Naive B cell (primary cell): ENCODE results near the gene RGS1. TPM values are rescaled to one million over a fixed set of nuclear protein-coding genes. Genes with fewer than 3 reads are reported as not detected.
A peak's percentile ranks its signal among the peaks of the same experiment; 100 is the strongest.

Source experiments
- ATAC-seq, 2 donors: fragments of 150-1000 bp; cut with Tn5 transposase; 2 replicates each; pipeline ENCODE4 v1.10.0; 2021; ENCODE audit warnings: low read depth in 2 of 2, mild to moderate bottlenecking in 2 of 2, moderate library complexity in 2 of 2
- DNase-seq: peaks from one replicate; pipeline ENCODE4 v3.0.0; 2022
- H3K27ac Mint-ChIP-seq, 6 donors: one replicate each; pipeline ENCODE4 v1.8.0; 2020 to 2022; ENCODE audit warnings: mild to moderate bottlenecking in 6 of 6, mixed read lengths in 6 of 6, moderate library complexity in 5 of 6, inconsistent platforms in 2 of 6
- H3K27me3 Mint-ChIP-seq, 3 donors: one replicate each; pipeline ENCODE4 v1.8.0; 2021 to 2022; ENCODE audit warnings: mixed read lengths in 3 of 3, mild to moderate bottlenecking in 1 of 3
- H3K36me3 Mint-ChIP-seq, 2 donors: one replicate each; pipeline ENCODE4 v1.8.0; 2020 to 2022; ENCODE audit warnings: mixed read lengths in 2 of 2, inconsistent platforms in 1 of 2, mild to moderate bottlenecking in 1 of 2
- H3K4me1 Mint-ChIP-seq, 3 donors: one replicate each; pipeline ENCODE4 v1.8.0; 2020 to 2022; ENCODE audit warnings: mixed read lengths in 3 of 3, inconsistent platforms in 1 of 3, mild to moderate bottlenecking in 1 of 3, moderate library complexity in 1 of 3
- H3K4me3 Mint-ChIP-seq, 8 donors: one replicate each; pipeline ENCODE4 v1.8.0; 2020 to 2022; ENCODE audit warnings: mild to moderate bottlenecking in 8 of 8, mixed read lengths in 8 of 8, moderate library complexity in 8 of 8, inconsistent platforms in 2 of 8
- H3K9me3 Mint-ChIP-seq, 7 donors: one replicate each; pipeline ENCODE4 v1.8.0; 2020 to 2022; ENCODE audit warnings: mixed read lengths in 7 of 7, mild to moderate bottlenecking in 5 of 7, inconsistent platforms in 2 of 7, moderate library complexity in 1 of 7
- polyA plus RNA-seq, 6 donors: library from polyadenylated mRNA; unstranded; fragments of 300-500 nt; fragmentation: Illumina TruSeq; gene quantifications; one replicate each; pipeline ENCODE4 v1.2.3, GENCODE V29; 2021; ENCODE audit warnings: low read depth in 6 of 6

Gene RGS1
- polyA plus RNA-seq, 6 donors from 2014 or later = 55.5 to 355 (median 116) TPM

GRCh38 chr1:192578144-192578909 lies 2.8 kb downstream of the RGS1 start:
- DNase-seq (no peak), ATAC-seq (no peak)
- no peak overlapping the region for H3K4me3 Mint-ChIP-seq
- peaks cover 0 to 6% of the 10 kb centered on the region in 2 donors for H3K36me3 Mint-ChIP-seq
- peaks cover 19 to 43% (median 23%) of the 10 kb centered on the region in 3 donors for H3K27me3 Mint-ChIP-seq
- peak overlapping the region; percentile 12 to 99 (median 19) for H3K27ac Mint-ChIP-seq
- no peaks in the 10 kb centered on the region for H3K9me3 Mint-ChIP-seq
- peaks cover 7 to 12% (median 8%) of the 10 kb centered on the region in 3 donors for H3K4me1 Mint-ChIP-seq

GRCh38 chr1:192579010-192579738 lies 3.6 kb downstream of the RGS1 start:
- Mint-ChIP-seq H3K4me1 (peaks cover 7 to 12% (median 8%) of the 10 kb centered on the region in 3 donors), H3K27ac (peak overlapping the region in 3 of 6 donors; percentile 57 to 99 (median 61)), H3K27me3 (peaks cover 28 to 47% (median 31%) of the 10 kb centered on the region in 3 donors), H3K4me3 (no peak overlapping the region), H3K36me3 (peaks cover 0 to 6% of the 10 kb centered on the region in 2 donors), H3K9me3 (no peaks in the 10 kb centered on the region)
- peak; percentile 29 for DNase-seq
- peak in 1 of 2 donors; percentile 17 for ATAC-seq

- H3K27me3 Mint-ChIP-seq = peaks cover 33 to 55% (median 40%) of the 10 kb centered on the region in 3 donors
- H3K9me3 Mint-ChIP-seq = peaks cover 0 to 2% (median 0%) of the 10 kb centered on the region in 7 donors
- DNase-seq (peak; percentile 29), ATAC-seq (peak in 1 of 2 donors; percentile 15)
- H3K4me1 Mint-ChIP-seq = peaks cover 5 to 9% (median 5%) of the 10 kb centered on the region in 3 donors
- H3K36me3 Mint-ChIP-seq = peaks cover 0 to 6% of the 10 kb centered on the region in 2 donors
- H3K4me3 Mint-ChIP-seq = no peak overlapping the region
- peak overlapping the region in 3 of 6 donors; percentile 10 to 99 (median 71) for H3K27ac Mint-ChIP-seq
These were observed 4.9 kb downstream of the RGS1 start for GRCh38 chr1:192580351-192580962.

- Mint-ChIP-seq H3K36me3 (peaks cover 0 to 6% of the 10 kb centered on the region in 2 donors), H3K4me1 (peaks cover 0 to 4% (median 0%) of the 10 kb centered on the region in 3 donors), H3K27me3 (peaks cover 33 to 52% (median 40%) of the 10 kb centered on the region in 3 donors), H3K27ac (peak overlapping the region in 3 of 6 donors; percentile 42 to 99 (median 73)), H3K9me3 (peaks cover 0 to 2% (median 0%) of the 10 kb centered on the region in 7 donors), H3K4me3 (no peak overlapping the region)
- DNase-seq (no peak), ATAC-seq (no peak)
These were observed 5.8 kb downstream of the RGS1 start for GRCh38 chr1:192581131-192581927.

- no peak overlapping the region for H3K27ac Mint-ChIP-seq
- peaks cover 44 to 60% (median 60%) of the 10 kb centered on the region in 3 donors for H3K27me3 Mint-ChIP-seq
- no peaks in the 10 kb centered on the region for H3K36me3 Mint-ChIP-seq
- H3K4me1 Mint-ChIP-seq = no peaks in the 10 kb centered on the region
- no peak for DNase-seq
- no peak for ATAC-seq
- H3K9me3 Mint-ChIP-seq = peaks cover 0 to 2% (median 0%) of the 10 kb centered on the region in 7 donors
- H3K4me3 Mint-ChIP-seq = no peak overlapping the region
These were observed 9.3 kb downstream of the RGS1 start for GRCh38 chr1:192584866-192585265.

GRCh38 chr1:192587386-192588266 lies 12.1 kb downstream of the RGS1 start:
- ATAC-seq (no peak), DNase-seq (no peak)
- Mint-ChIP-seq H3K27ac (no peak overlapping the region), H3K36me3 (no peaks in the 10 kb centered on the region), H3K4me1 (no peaks in the 10 kb centered on the region), H3K27me3 (peaks cover 56 to 61% (median 61%) of the 10 kb centered on the region in 3 donors), H3K9me3 (peaks cover 0 to 2% (median 0%) of the 10 kb centered on the region in 7 donors), H3K4me3 (no peak overlapping the region)

GRCh38 chr1:192588546-192588945 lies 13.0 kb downstream of the RGS1 start:
- no peaks in the 10 kb centered on the region for H3K4me1 Mint-ChIP-seq
- no peaks in the 10 kb centered on the region for H3K36me3 Mint-ChIP-seq
- ATAC-seq (no peak), DNase-seq (no peak)
- peaks cover 56 to 62% (median 62%) of the 10 kb centered on the region in 3 donors for H3K27me3 Mint-ChIP-seq
- H3K27ac Mint-ChIP-seq = no peak overlapping the region
- H3K4me3 Mint-ChIP-seq = no peak overlapping the region
- H3K9me3 Mint-ChIP-seq = peaks cover 0 to 2% (median 0%) of the 10 kb centered on the region in 7 donors

- no peak overlapping the region for H3K4me3 Mint-ChIP-seq
- ATAC-seq (no peak), DNase-seq (no peak)
- H3K9me3 Mint-ChIP-seq = no peaks in the 10 kb centered on the region
- H3K27ac Mint-ChIP-seq = no peak overlapping the region
- no peaks in the 10 kb centered on the region for H3K36me3 Mint-ChIP-seq
- H3K4me1 Mint-ChIP-seq = no peaks in the 10 kb centered on the region
- peaks cover 54 to 61% (median 61%) of the 10 kb centered on the region in 3 donors for H3K27me3 Mint-ChIP-seq
These were observed 14.2 kb downstream of the RGS1 start for GRCh38 chr1:192589813-192590212.

GRCh38 chr1:192592517-192592916 lies 16.9 kb downstream of the RGS1 start:
- Mint-ChIP-seq H3K36me3 (no peaks in the 10 kb centered on the region), H3K27me3 (peaks cover 64 to 72% (median 65%) of the 10 kb centered on the region in 3 donors), H3K27ac (no peak overlapping the region), H3K4me1 (no peaks in the 10 kb centered on the region), H3K9me3 (no peaks in the 10 kb centered on the region), H3K4me3 (no peak overlapping the region)
- ATAC-seq (no peak), DNase-seq (no peak)

- Mint-ChIP-seq H3K9me3 (no peaks in the 10 kb centered on the region), H3K4me3 (no peak overlapping the region), H3K36me3 (no peaks in the 10 kb centered on the region), H3K27ac (peak overlapping the region in 1 of 6 donors; percentile 47), H3K27me3 (peaks cover 59 to 69% (median 59%) of the 10 kb centered on the region in 3 donors), H3K4me1 (no peaks in the 10 kb centered on the region)
- DNase-seq (no peak), ATAC-seq (no peak)
These were observed 17.6 kb downstream of the RGS1 start for GRCh38 chr1:192592981-192593708.

GRCh38 chr1:192595299-192595698 lies 19.7 kb downstream of the RGS1 start:
- Mint-ChIP-seq H3K27ac (no peak overlapping the region), H3K9me3 (no peaks in the 10 kb centered on the region), H3K4me3 (no peak overlapping the region), H3K27me3 (peaks cover 44 to 64% (median 53%) of the 10 kb centered on the region in 3 donors), H3K4me1 (no peaks in the 10 kb centered on the region), H3K36me3 (no peaks in the 10 kb centered on the region)
- ATAC-seq (no peak), DNase-seq (no peak)
